ENCODE data around the gene CEMP1.
"Not testable (repeated sequence)": the region's sequence is repeated elsewhere in the genome, so short reads cannot be mapped to it uniquely, and the experiment has no call there.

Gene CEMP1

DNA sequence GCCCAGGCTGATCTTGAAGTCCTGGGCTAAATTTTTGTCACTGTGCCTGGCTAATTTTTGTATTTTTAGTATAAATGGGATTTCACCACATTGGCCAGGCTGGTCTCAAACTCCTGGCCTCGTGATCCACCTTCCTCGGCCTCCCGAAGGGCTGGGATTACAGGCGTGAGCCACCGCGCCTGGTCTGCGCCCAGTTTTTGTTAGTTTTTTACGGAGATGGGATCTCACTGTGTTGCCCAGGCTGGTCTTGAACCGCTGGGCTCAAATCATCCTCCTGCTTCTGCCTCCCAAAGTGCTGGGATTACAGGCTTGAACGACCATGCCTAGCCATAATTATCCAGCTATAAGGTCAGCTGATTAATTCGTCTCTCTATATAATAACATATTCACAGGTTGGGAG lies 2.7 kb upstream of the CEMP1 start:
- TF ChIP-seq EZH2phosphoT487 (IDR thresholded peaks at IDR 0.05; ENCODE audit: borderline replicate concordance): no peak
- TF ChIP-seq, protein P1, sequence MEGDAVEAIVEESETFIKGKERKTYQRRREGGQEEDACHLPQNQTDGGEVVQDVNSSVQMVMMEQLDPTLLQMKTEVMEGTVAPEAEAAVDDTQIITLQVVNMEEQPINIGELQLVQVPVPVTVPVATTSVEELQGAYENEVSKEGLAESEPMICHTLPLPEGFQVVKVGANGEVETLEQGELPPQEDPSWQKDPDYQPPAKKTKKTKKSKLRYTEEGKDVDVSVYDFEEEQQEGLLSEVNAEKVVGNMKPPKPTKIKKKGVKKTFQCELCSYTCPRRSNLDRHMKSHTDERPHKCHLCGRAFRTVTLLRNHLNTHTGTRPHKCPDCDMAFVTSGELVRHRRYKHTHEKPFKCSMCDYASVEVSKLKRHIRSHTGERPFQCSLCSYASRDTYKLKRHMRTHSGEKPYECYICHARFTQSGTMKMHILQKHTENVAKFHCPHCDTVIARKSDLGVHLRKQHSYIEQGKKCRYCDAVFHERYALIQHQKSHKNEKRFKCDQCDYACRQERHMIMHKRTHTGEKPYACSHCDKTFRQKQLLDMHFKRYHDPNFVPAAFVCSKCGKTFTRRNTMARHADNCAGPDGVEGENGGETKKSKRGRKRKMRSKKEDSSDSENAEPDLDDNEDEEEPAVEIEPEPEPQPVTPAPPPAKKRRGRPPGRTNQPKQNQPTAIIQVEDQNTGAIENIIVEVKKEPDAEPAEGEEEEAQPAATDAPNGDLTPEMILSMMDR (conservative IDR thresholded peaks at IDR 0.05; ENCODE audit: low read length): no peak
- Histone ChIP-seq H3K27me3 (ENCODE audit: insufficient read depth, low read length, poor library complexity, severe bottlenecking) (no peaks in the 10 kb centered on the region), H3K9ac (ENCODE audit: low read depth, low read length, poor library complexity, severe bottlenecking) (no peak overlapping the region), H3K4me3 (ENCODE audit: low read length, poor library complexity, severe bottlenecking) (no peak overlapping the region), H3K36me3 (ENCODE audit: insufficient read depth, low read length) (no peaks in the 10 kb centered on the region), H3K4me1 (ENCODE audit: insufficient read depth, low read length, poor library complexity, severe bottlenecking) (peaks cover 10% of the 10 kb centered on the region), H3K4me2 (ENCODE audit: low read depth, low read length, poor library complexity, severe bottlenecking) (no peak overlapping the region), H3K9me3 (ENCODE audit: insufficient read depth, low read depth, low read length) (no peaks in the 10 kb centered on the region), H3K79me2 (ENCODE audit: insufficient read depth, low read length) (peaks cover 5% of the 10 kb centered on the region; the same call in 1 of the 2 replicates), H3K9me2 (replicated peaks; ENCODE audit: low read depth, low read length) (no peaks in the 10 kb centered on the region), H3F3A (ENCODE audit: low read depth) (no peaks in the 10 kb centered on the region), H2AFZ (ENCODE audit: low read length) (no peak overlapping the region), H4K20me1 (ENCODE audit: insufficient read depth, low read length, poor library complexity, severe bottlenecking) (no peaks in the 10 kb centered on the region)

DNA sequence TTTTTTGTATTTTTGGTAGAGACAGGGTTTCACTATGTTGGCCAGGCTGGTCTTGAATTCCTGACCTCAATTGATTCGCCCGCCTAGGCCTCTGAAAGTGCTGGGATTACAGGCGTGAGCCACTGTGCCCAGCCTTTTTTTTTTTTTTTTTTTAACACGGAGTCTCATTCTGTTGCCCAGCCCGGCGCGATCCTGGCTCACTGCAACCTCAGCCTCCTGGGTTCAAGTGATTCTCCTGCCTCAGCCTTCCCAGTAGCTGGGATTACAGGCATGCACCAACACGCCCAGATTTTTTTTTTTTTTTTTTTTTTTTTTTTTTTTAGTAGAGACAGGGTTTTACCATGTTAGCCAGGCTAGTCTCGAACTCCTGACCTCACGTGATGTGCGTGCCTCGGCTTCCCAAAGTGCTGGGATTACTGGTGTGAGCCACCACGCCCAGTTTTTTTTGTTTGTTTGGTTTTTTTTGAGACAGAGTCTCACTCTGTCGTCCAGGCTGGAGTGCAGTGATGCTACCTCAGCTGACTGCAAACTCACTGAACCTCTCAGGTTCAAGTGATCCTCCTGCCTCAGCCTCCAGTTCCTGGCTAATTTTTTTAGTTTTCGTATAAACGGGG lies 2.0 kb upstream of the CEMP1 start:
- peak overlapping the region; percentile 93 for H3K4me2 ChIP-seq (ENCODE audit: low read depth, low read length, poor library complexity, severe bottlenecking)
- peak overlapping the region; percentile 74 for H3K9ac ChIP-seq (ENCODE audit: low read depth, low read length, poor library complexity, severe bottlenecking)
- H2AFZ ChIP-seq (ENCODE audit: low read length); H3K9me3 ChIP-seq (ENCODE audit: insufficient read depth, low read depth, low read length); H3K27me3 ChIP-seq (ENCODE audit: insufficient read depth, low read length, poor library complexity, severe bottlenecking); H4K20me1 ChIP-seq (ENCODE audit: insufficient read depth, low read length, poor library complexity, severe bottlenecking); H3F3A ChIP-seq (ENCODE audit: low read depth); H3K36me3 ChIP-seq (ENCODE audit: insufficient read depth, low read length); H3K9me2 ChIP-seq (replicated peaks; ENCODE audit: low read depth, low read length); H3K79me2 ChIP-seq (ENCODE audit: insufficient read depth, low read length): not testable (repeated sequence)
- H3K4me1 ChIP-seq (ENCODE audit: insufficient read depth, low read length, poor library complexity, severe bottlenecking): peaks cover 10% of the 10 kb centered on the region
- peak overlapping the region; percentile 78 for H3K4me3 ChIP-seq (ENCODE audit: low read length, poor library complexity, severe bottlenecking)

- H3K4me1 ChIP-seq (ENCODE audit: insufficient read depth, low read length, poor library complexity, severe bottlenecking): peaks cover 10% of the 10 kb centered on the region
Observed at GRCh38 chr16:2532494-2533141, 1.4 kb upstream of the CEMP1 start.

More at GRCh38 chr16:2532494-2533141, 1.4 kb upstream of the CEMP1 start:
- H3K79me2 ChIP-seq (ENCODE audit: insufficient read depth, low read length): no peaks in the 10 kb centered on the region
- peak overlapping the region; percentile 78 for H3K4me3 ChIP-seq (ENCODE audit: low read length, poor library complexity, severe bottlenecking)
- H3K4me2 ChIP-seq (ENCODE audit: low read depth, low read length, poor library complexity, severe bottlenecking): peak overlapping the region; percentile 93
- H3K36me3 ChIP-seq (ENCODE audit: insufficient read depth, low read length): no peaks in the 10 kb centered on the region
- H3K9me3 ChIP-seq (ENCODE audit: insufficient read depth, low read depth, low read length): no peaks in the 10 kb centered on the region
- peak overlapping the region; percentile 74 for H3K9ac ChIP-seq (ENCODE audit: low read depth, low read length, poor library complexity, severe bottlenecking)
- no peaks in the 10 kb centered on the region for H4K20me1 ChIP-seq (ENCODE audit: insufficient read depth, low read length, poor library complexity, severe bottlenecking)
- H3K27me3 ChIP-seq (ENCODE audit: insufficient read depth, low read length, poor library complexity, severe bottlenecking): no peaks in the 10 kb centered on the region
- peak overlapping the region; percentile 83 for H2AFZ ChIP-seq (ENCODE audit: low read length)
- TF ChIP-seq EZH2phosphoT487 (IDR thresholded peaks at IDR 0.05; ENCODE audit: borderline replicate concordance): no peak
- TF ChIP-seq, protein P1 (conservative IDR thresholded peaks at IDR 0.05; ENCODE audit: low read length): no peak
- no peaks in the 10 kb centered on the region for H3F3A ChIP-seq (ENCODE audit: low read depth)
- no peaks in the 10 kb centered on the region for H3K9me2 ChIP-seq (replicated peaks; ENCODE audit: low read depth, low read length)

Data from Loucy (cell line).